Activated CD8-positive, alpha-beta memory T cell treated with anti-CD3 and anti-CD28 coated beads for 48 hours (primary cell): ENCODE results near the gene APOBEC3G.
"Not testable (repeated sequence)": the region's sequence is repeated elsewhere in the genome, so short reads cannot be mapped to it uniquely, and the experiment has no call there.

Source experiments
- DNase-seq, 3 experiments: peaks; one replicate each; pipeline ENCODE4 v3.0.0-alpha.2; 2020; ENCODE audit warnings: low read depth in 2 of 3, low spot score in 2 of 3

APOBEC3G gene

DNA sequence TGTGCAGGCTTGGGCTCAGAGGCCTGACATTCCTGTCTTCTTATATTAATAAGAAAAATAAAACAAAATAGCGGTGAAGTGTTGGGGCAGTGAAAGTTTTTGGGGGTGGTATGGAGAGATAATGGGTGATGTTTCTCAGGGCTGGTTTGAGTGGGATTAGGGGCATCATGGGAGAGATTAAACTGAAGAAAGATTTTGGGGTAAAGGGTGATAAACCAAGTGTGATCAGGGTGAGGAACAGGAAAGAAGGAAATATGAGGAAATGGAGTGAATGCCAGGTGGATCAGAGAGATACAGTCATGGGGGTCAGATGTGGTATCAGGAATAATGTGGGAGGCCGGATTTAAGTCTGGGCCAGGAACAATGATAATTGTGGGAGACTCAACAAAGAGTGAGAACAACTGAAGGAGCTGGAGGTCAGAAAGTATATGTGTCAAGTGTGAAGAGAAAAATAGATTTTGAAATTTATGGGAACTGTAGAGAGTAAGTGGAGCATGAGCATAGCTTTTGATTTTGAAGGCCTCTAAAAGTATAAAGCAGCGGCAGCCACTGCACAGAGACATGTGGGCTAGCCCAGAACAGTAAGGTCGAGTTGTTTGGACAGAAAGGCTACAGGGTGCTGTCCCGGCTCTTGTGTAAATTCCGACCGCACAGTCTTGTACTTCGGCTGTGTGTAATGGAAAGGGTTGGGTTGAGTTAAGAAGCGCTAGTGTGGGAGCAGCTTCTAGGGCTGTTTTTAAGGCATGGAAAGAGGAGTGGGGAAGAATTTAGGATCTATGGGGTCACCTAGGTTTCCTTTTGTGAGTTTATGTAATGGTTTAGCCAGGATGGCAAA, 10.4 kb upstream of the APOBEC3G start:
- not testable (repeated sequence) for DNase-seq

DNA sequence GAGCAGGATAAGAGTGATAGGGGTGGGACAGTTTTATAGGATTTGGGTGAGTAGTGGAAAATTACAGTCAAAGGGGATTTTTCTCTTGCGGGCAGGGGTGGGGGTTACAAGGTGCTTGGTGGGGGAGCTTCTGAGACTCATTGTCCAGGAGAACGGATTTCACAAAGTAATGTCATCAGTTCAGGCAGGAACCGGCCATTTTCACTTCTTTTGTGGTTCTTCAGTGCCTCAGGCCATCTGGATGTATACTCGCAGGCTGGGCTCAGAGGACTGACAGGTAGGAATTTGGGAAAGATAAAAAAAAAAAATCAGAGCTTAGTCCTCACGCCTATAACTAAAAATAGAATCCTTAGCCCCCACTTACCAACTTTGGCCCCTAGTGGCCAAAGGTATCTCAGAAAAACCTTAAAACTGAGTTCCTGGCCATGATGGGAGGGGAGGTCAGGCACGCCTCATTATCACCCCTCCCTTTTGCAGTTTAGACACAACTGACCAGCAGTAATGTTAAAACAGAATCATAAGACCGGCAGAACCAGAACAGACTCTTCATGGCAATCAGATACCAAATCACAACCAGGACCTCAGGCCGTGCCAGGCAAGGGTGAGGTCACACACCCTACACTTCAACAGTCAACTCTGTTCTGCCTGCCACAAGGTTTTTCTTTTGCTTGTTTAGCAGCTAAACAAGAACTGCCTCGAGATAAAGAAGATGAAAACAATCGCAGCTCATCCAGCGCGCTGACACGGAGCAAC, 8.9 kb upstream of the APOBEC3G start:
- DNase-seq: no peak

DNA sequence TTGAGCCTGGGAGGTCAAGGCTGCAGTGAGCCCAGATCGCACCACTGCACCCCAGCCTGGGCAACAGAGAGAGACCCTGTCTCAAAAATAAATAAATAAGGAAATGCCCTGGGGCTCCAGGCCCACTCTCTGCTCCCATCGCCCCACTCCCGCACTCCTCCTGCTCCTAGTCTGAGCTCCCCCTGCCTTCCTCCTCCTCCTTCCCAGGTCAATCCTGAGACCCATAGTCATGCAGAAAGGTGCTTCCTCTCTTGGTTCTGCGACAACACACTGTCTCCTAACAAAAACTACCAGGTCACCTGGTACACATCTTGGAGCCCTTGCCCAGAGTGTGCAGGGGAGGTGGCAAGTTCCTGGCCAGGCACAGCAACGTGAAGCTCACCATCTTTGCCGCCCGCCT, 6.9 kb upstream of the APOBEC3G start:
- DNase-seq: no peak

DNA sequence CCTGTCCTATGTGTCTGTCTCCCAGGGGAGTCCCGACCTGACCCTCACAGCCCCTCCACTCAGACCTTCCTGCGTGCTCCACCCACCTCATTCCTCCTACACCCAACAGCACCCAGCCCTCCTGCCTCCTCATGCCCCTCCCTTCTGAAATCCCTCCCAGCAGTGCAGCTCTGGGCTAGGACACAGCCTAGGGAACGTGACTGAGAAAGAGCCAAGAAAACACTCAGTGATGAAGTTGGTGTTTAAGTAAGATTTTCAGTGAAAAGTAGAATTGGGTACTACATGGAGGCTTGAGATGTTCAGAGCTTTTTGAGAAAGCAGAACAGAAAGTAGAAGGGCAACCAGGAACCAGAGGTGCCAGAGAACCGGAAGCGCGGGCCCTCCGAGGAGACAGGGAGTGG, 4.5 kb upstream of the APOBEC3G start:
- DNase-seq: not testable (repeated sequence)

DNA sequence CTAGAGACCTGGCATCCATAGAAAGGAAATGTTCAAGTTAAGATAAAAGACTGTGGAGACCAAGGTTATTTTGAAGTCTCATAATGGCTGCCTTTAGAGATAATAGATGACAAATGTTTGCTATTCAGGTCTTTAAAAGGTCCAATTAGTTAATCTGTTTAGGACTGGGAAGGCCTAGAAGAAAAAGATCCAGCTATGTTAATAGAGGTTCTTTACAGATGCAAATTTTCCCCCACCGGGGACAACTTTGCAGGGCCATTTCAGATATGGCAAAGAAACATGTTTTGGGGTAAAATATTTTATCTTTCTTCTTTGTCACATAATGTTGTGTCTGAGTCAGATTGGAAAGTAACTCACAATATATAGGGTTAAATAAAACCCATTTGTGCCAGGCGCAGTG, 3.1 kb upstream of the APOBEC3G start:
- DNase-seq: no peak

DNA sequence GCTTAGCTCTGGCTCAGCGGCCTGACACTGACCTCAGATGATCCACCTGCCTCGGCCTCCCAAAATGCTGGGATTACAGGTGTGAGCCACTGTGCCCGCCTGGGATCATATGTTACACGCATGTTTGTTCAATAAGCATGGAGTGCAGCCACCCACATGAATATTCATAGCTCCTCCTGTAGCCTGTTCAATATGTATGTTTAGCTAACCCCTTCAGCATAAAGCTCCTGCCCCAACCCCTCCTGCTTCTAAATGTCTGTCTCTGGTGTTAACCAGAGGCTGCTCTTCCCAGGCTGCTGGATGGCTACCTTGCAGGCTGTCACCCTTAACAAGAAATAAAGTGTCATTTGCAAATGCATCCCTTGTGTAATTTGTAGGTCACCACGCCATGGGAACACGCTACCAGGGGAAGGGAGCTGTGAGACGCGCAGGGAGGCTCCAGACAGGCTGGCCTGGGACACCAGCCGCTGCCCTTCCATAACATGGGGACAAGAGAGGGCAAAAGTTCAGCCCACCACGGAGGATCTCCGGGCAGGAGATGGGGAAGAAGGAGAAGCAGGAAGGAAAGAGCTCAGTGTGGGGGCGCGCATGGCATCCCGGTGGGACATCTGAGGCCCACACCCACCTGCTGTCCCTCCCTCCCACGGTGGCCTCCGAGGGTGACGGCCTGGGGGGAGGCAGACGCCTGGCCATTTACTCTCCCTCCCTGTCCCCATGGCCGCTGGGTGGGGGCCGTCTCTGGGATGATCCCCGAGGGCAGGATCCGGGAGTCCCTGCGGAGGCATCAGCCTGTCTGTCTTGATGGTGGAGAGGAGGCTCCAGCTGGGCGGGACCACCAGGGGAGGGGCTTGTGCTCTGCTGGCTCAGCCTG, 685 bp upstream of the APOBEC3G start:
- DNase-seq: not testable (repeated sequence)

DNA sequence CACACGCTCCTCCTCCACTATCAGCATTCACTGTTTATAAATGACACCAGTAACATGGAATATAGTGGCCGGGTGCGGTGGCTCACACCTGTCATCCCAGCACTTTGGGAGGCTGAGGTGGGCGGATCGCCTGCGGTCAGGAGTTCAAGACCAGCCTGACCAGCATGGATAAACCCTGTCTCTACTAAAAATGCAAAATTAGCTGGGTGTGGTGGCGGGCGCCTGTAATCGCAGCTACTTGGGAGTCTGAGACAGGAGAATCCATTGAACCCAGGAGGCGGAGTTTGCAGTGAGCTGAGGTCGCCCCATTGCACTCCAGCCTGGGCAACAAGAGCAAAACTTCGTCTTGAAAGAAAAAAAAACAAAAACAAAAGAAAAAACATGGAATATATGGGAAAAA, 837 bp downstream of the APOBEC3G start:
- DNase-seq: not testable (repeated sequence)

DNA sequence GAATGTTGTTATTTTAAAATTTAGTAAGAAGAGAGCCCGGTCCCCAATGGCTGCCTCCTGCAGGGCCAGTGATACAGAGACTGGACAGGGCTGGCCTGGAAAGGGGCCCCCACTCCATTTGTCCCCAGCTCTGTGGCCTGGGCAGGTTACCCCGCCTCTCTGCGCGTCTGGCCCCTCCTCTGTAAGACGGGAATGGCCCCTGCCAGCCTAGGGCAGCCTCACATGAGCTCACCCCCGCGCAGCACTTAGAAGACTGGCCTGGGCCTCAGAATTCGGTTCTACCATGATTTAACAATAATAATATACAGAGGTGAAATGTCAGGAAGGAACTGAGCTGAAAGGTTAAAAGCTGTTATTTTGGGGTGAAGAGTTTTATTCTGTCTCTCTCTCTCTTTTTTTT, 1.3 kb downstream of the APOBEC3G start:
- no peak for DNase-seq

DNA sequence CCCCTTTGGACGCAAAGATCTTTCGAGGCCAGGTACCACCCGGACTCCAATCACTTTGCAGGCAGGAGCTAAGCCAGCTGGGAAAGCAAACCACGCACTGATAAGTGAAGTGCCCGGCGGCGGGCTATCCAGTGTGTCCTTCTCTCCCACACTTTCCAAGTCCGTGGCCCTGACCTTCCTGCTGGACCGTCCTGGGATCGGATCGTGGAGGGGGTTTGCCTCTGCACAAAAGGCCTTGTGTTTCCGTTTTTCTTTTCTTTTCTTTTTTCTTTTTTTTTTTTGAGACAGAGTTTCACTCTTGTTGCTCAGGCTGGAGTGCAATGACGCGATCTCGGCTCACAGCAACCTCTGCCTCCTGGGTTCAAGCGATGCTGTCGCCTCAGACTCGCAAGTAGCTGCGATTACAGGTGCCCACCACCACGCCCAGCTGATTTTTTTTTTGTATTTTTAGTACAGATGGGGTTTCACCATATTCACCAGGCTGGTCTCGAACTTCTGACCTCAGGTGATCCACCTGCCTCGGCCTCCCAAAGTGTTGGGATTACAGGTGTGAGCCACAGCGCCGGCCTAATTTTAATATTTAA, 2.1 kb downstream of the APOBEC3G start:
- DNase-seq: not testable (repeated sequence)

DNA sequence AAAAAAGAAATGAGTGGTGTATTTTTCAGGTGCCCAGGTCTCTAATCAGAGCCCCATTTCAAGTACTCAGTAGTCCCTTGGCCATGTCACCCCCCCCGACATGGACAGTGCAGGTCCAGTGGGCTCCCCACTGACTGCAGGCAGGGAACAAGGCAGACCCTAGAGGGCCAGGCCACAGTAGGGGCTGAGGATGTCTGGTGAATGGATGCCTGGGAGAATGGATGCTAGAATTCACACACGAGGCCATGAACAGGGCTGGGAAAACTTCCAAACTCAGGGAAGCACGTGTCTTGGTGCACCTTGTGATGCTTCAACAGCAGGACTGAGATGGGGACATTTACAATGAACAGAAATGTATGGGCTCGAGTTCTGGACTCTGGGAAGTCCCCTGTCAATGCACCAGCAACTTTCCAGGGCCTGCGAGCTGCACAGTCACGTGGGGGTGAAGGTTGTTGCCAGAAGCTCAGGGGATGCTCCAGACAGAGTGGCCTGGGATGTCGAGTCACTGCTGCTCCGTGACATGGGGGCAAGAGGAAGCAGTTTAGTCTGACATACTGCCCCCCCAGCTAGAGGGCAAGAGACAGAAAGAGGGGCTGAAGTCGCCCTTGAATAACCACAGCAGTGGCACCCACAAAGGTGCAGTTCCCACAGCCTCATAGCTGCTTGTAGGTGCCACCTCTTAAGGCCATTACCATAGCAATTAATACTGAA, 3.1 kb downstream of the APOBEC3G start:
- DNase-seq: no peak

DNA sequence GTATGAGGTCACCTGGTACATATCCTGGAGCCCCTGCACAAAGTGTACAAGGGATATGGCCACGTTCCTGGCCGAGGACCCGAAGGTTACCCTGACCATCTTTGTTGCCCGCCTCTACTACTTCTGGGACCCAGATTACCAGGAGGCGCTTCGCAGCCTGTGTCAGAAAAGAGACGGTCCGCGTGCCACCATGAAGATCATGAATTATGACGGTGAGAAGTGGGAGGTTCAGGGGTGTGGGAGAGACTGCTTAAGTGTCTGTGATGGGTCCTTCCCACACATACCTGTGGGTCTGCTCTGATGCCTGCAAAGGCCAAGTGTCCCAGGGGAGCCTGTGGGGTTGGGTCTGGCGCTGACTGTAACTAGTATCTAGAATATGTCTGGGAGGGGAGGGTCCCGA, 3.9 kb downstream of the APOBEC3G start:
- no peak for DNase-seq

DNA sequence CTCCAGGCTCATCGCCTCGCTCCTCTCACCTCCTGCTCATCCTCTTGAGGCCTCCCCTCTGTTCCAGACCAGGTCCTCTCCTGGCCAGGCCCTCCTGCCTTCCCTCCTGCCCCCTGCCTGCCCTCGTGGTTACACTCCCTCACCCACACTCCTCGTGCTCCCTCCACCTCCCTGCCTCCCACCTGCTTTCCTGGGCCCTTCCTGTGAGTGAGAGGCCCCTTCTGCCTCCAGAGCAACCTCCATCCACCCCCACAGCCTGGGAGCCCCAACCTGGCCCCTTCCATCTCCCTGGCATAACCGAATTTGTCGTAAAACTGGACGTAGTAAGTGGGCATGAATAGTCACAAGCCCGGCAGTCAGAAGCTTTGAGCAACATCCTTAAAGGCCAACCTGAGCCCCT, 4.5 kb downstream of the APOBEC3G start:
- no peak for DNase-seq

DNA sequence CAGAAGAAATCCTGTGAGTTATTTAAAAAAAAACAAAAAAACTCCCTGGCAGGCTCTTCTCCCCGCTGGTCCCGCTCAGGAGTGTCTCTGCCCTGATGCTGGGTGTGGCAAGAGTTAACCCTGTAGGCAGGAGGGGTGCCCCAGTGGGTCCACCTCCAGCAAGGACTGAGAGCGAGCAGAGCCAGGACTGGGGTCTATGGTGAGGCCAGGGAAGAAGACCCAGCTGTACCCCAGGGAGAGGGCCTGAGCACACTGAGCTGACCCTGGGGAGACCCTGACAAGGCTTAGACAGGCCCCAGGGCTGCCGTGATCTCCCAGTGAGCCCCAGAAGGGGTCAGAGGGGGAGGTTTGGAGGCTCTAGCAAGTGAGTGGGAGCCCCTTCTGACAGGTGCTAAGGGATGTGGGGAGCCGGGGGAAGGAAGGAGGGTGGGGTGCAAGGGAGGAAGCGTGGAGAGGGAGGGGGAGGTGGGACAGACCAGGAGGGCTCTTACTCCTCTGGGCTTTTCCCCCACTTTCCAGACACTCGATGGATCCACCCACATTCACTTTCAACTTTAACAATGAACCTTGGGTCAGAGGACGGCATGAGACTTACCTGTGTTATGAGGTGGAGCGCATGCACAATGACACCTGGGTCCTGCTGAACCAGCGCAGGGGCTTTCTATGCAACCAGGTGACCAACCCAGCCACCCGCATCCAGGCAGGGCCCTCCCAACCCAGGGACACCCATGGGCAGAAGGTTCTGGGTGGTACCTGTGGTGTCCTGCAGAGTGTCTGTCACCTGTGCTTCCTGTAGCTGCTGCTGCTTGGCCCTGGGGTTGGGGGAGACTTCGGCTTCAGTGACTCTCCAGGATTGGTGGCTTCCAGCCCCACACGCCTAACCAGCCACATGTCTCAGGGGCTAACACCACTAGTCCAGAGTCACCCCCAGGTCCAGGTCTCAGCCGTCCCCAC, 6.4 kb downstream of the APOBEC3G start:
- DNase-seq: no peak

DNA sequence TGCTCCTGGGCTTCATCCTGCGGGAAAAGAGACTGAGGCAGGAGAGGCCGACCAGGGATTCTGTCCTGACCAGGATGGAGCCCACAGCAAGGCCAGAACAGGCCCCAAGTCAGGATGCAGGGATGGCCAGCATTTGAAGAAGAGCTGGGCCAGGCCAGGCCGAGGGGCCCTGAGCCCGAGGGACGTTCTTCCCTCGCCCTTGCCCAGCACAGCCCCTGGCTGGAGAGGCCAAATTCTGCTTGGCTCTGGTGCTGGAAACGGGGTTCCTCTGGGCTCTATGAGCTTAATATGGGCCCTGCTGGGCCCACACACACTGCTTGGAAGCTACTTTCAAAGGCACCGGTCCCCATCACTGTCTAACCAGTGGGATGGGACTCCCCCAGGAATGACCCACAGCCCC, 7.6 kb downstream of the APOBEC3G start:
- DNase-seq: no peak

DNA sequence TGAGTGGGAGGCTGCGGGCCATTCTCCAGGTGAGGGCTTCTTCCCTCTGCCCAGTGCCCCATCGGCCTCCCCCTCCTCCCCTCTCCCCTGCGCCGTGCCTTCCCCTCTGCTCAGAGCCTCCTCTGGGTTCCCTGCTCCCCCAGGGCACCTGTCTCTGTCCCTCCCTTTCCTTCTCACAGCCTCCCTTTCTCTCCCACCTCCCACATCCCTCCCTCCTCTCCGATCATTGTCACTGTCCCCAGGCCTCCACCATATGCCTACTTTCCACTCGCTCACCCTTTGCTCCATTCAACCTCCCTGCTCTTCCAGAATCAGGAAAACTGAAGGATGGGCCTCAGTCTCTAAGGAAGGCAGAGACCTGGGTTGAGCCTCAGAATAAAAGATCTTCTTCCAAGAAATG, 10.0 kb downstream of the APOBEC3G start:
- DNase-seq: no peak

DNA sequence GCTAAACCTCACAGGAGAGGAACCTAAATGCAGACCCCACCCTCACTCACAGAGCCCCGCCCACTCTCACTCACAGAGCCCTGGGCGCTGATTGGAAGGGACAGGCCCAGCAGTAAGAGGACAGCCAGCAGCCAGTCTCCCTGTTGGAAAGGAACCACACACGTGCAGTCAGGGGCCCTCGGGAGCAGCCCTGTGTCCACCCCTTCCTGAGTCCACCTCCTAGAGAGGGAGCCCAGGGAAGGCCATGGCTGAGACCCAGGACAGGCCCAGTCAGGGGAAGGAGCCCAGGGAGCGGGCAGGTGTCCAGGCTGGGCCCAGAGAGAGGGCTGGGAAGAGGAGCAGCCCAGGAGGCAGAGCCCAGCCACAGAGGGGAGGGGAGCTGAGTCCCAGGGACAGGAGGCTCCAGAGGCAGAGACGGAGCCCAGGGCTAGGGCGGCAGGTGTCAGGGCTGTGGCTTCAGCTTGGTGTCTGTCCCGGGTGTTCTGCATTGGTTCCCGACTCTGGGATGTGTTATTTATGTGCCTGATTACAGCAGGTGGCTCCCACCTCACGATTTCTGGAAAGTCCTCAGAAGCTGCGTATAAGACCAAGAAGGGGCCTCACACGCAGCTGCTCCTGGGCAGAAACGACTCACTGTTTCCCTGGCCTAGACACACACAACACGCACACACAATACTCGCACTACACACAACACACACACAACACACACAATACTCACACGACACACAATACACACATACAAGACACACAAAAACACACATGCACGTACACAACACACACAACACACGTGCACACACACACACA, 11.0 kb downstream of the APOBEC3G start:
- no peak for DNase-seq

DNA sequence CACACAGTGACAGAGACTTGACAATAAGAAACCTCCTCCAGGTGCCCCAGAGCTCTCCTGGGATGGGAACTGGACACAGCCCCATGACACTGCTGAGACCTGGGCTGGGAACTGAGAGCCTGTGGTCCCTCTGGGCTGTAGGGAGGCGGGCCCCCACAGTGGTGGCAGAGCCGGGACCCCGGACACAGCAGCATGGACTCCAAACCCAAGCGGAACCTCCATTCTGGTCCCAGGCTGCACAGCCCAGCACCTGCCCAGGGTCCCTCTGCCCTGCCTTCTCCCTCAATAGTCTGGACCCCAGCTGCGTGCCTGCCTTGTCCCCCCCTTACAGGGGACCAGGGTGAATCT, 11.6 kb downstream of the APOBEC3G start:
- DNase-seq: no peak

DNA sequence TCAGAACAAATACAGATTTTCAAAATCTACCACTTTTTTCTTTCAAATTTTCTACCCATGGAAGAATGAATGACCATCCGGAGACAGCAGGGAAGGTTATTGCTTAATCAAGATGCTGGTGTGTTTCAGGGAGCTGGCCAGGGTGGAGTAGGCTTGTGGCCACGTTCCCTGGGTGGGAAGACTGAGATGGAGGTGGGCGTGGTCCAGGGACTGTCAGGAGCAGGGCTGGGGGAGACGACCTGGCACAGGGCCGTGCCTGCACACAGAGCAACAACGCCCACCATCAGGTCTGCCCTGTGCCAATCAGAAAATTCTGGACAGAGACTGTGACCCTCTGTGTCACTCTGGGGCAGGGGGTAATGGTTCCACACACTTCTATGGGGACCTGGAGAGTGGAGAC, 12.9 kb downstream of the APOBEC3G start:
- DNase-seq: no peak
